ENCODE results near the gene STK25. TPM values are rescaled to one million over a fixed set of nuclear protein-coding genes. Genes with fewer than 3 reads are reported as not detected.
"Not testable (repeated sequence)": the region's sequence is repeated elsewhere in the genome, so short reads cannot be mapped to it uniquely, and the experiment has no call there.

Gene STK25
- total and polyA plus RNA-seq, 2 donors (not counting 3 experiments of a cell fraction or from before 2014, with no cell fraction given), result 286 to 715 TPM

GRCh38 chr2:241530571-241530970 is 22.2 kb upstream of the STK25 start:
- H3K4me1 ChIP-seq (ENCODE audit: control insufficient read depth, extremely low read depth, insufficient read depth, low read length), result no peaks in the 10 kb centered on the region
- TF ChIP-seq MYC (IDR thresholded peaks at IDR 0.05; ENCODE audit: low read depth, low read length) (no peak), JUN (IDR thresholded peaks at IDR 0.05; ENCODE audit: borderline replicate concordance, insufficient read depth, insufficient read length, low read depth) (no peak)
- no peak overlapping the region for H3K4me2 ChIP-seq (ENCODE audit: insufficient read depth, low read length)
- H3K9me3 ChIP-seq (replicated peaks; ENCODE audit: control insufficient read depth, insufficient read depth, low read length), result no peaks in the 10 kb centered on the region
- H3K36me3 ChIP-seq (ENCODE audit: control insufficient read depth in 2 of 2, extremely low read depth in 1 of 2, insufficient read depth in 2 of 2, low read length in 2 of 2), result no peaks in the 10 kb centered on the region
- no peak overlapping the region for H3K4me3 ChIP-seq (replicated peaks in 1 of 3; ENCODE audit: insufficient read depth in 1 of 3, low read depth in 1 of 3, low read length in 3 of 3)
- intact Hi-C loops (cut with micrococcal nuclease), result no loop called here
- no peak overlapping the region for H2AFZ ChIP-seq (ENCODE audit: low read depth, low read length)
- FAIRE-seq (no peak), DNase-seq (ENCODE audit: low read depth, low spot score) (no peak)
- peaks cover 4 to 5% of the 10 kb centered on the region in 2 experiments for H3K27me3 ChIP-seq (ENCODE audit: control insufficient read depth in 2 of 2, insufficient read depth in 2 of 2, low read length in 2 of 2)
- ChIA-PET POLR2A (no interaction called here), CTCF (no interaction called here)
- no TSS peak for BruUV-seq (replicated peaks)
- no peaks in the 10 kb centered on the region for H4K20me1 ChIP-seq (replicated peaks; ENCODE audit: control insufficient read depth, extremely low read depth, insufficient read depth, low read length)
- dilution Hi-C loops (cut with MboI; ENCODE audit: extremely low pct_ligation_motif_present, low sequenced_read_pairs), result no loop called here
- H3K9me1 ChIP-seq (replicated peaks; ENCODE audit: control insufficient read depth, extremely low read depth, insufficient read depth, low read length), result no peaks in the 10 kb centered on the region
- no peaks in the 10 kb centered on the region for H3K79me2 ChIP-seq (ENCODE audit: control insufficient read depth, insufficient read depth, low read length)
- H3K9ac ChIP-seq (replicated peaks; ENCODE audit: extremely low read depth, insufficient read depth, low read length), result no peak overlapping the region
- no peak overlapping the region for H3K27ac ChIP-seq (ENCODE audit: insufficient read depth, low read depth, low read length)

GRCh38 chr2:241525818-241526780 is 17.7 kb upstream of the STK25 start:
- H3K9me1 ChIP-seq (replicated peaks; ENCODE audit: control insufficient read depth, extremely low read depth, insufficient read depth, low read length); BruUV-seq (replicated peaks); H3K4me1 ChIP-seq (ENCODE audit: control insufficient read depth, extremely low read depth, insufficient read depth, low read length); DNase-seq (ENCODE audit: low read depth, low spot score); H3K27me3 ChIP-seq (ENCODE audit: control insufficient read depth in 2 of 2, insufficient read depth in 2 of 2, low read length in 2 of 2); H3K36me3 ChIP-seq (ENCODE audit: control insufficient read depth in 2 of 2, extremely low read depth in 1 of 2, insufficient read depth in 2 of 2, low read length in 2 of 2); H3K9ac ChIP-seq (replicated peaks; ENCODE audit: extremely low read depth, insufficient read depth, low read length); H3K4me2 ChIP-seq (ENCODE audit: insufficient read depth, low read length); intact Hi-C loops (cut with micrococcal nuclease); H3K79me2 ChIP-seq (ENCODE audit: control insufficient read depth, insufficient read depth, low read length); H3K27ac ChIP-seq (ENCODE audit: insufficient read depth, low read depth, low read length); H3K4me3 ChIP-seq (replicated peaks in 1 of 3; ENCODE audit: insufficient read depth in 1 of 3, low read depth in 1 of 3, low read length in 3 of 3); dilution Hi-C loops (cut with MboI; ENCODE audit: extremely low pct_ligation_motif_present, low sequenced_read_pairs); FAIRE-seq; H2AFZ ChIP-seq (ENCODE audit: low read depth, low read length); H3K9me3 ChIP-seq (replicated peaks; ENCODE audit: control insufficient read depth, insufficient read depth, low read length); H4K20me1 ChIP-seq (replicated peaks; ENCODE audit: control insufficient read depth, extremely low read depth, insufficient read depth, low read length): not testable (repeated sequence)
- CTCF ChIA-PET, result interaction anchor here (1.3 kb wide), 1 partner anchor 9 kb away, joined by 3 read pairs; no protein-coding TSS in a partner anchor
- POLR2A ChIA-PET, result interaction anchor here (0.7 kb wide), 1 partner anchor 340 kb away, joined by 3 read pairs; no protein-coding TSS in a partner anchor
